GM21529 (cell line): ENCODE measurements around the gene ABHD1.
A peak's percentile ranks its signal among the peaks of the same experiment; 100 is the strongest.
"Not testable (repeated sequence)": the region's sequence is repeated elsewhere in the genome, so short reads cannot be mapped to it uniquely, and the experiment has no call there.

Source experiments
- ATAC-seq: cut with Tn5 transposase; IDR thresholded peaks from one replicate; pipeline ENCODE4 v1.9.1; 2021; ENCODE audit not compliant: unreplicated experiment

The ABHD1 gene

DNA sequence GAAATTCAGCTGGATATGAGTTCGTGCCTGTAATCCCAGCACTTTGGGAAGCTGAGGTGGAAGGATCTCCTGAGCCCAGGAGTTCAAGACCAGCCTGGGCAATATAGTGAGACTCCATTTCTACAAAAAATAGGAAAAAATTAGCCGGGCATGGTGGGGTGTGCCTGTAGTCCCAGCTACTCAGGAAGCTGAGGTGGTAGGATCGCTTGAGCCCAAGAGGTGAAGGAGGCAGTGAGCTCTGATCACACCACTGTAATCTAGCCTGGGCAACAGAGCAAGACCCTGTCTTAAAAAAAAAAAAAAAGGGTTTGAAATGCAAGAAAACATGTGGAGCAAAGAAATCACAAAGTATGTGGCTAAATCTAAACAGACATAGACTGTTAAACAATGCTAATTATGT is 14.5 kb upstream of the ABHD1 start:
- ATAC-seq = no peak

DNA sequence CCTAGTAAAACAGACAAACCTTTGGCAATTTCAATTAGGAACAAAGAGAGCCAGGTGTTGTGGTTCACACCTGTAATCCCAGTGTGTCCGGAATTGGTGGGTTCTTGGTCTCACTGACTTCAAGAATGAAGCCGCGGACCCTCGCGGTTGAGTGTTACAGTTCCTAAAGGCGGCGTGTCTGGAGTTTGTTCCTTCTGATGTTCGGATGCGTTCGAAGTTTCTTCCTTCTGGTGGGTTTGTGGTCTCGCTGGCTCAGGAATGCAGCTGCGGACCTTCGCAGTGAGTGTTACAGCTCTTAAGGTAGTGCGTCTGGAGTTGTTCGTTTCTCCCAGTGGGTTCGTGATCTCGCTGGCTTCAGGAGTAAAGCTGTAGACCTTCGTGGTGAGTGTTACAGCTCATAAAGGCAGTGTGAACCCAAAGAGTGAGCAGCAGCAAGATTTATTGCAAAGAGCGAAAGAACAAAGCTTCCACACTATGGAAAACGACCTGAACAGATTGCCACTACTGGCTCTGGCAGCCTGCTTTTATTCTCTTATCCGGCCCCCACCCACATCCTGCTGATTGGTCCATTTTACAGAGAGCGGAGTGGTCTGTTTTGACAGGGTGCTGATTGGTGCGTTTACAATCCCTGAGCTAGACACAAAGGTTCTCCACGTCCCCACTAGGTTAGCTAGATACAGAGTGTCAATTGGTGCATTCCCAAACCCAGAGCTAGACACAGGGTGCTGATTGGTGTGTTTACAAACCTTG is 12.8 kb upstream of the ABHD1 start:
- ATAC-seq = not testable (repeated sequence)

DNA sequence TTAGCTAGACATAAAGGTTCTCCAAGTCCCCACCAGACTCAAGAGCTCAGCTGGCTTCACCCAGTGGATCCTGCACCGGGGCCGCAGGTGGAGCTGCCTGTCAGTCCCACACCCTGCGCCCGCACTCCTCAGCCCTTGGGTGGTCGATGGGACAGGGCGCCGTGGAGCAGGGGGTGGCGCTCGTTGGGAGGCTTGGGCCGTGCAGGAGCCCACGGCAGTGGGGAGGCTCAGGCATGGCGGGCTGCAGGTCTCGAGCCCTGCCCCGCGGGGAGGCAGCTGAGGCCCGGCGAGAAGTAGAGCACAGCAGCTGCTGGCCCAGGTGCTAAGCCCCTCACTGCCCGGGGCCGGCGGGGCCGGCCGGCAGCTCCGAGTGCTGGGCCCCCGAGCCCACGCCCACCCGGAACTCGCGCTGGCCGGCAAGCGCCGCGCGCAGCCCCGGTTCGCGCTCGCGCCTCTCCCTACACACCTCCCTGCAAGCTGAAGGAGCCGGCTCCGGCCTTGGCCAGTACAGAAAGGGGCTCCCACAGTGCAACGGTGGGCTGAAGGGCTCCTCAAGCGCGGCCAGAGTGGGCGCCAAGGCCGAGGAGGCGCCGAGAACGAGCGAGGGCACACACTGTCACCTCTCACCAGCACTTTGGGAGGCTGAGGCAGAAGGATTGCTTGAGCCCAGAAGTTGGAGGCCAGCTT is 12.1 kb upstream of the ABHD1 start:
- not testable (repeated sequence) for ATAC-seq

DNA sequence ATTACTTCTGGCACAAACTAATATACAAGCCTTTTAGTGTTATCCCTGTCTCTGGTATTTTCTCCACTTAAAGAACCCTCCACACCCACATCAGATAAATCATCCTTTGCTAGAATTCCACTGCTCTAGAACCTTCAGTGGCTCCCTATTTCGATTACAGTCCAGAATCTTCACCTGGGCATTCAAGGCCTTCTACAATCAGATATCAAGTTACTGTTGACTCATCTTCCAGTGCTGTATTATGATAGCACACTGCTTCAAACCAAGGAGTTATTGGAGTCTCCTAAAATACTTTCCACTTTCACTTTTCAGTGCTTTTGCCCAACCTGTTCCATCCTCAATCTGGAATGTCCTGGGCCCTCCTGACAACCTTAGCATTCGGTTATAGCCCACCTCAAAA is 8.1 kb upstream of the ABHD1 start:
- ATAC-seq = no peak

DNA sequence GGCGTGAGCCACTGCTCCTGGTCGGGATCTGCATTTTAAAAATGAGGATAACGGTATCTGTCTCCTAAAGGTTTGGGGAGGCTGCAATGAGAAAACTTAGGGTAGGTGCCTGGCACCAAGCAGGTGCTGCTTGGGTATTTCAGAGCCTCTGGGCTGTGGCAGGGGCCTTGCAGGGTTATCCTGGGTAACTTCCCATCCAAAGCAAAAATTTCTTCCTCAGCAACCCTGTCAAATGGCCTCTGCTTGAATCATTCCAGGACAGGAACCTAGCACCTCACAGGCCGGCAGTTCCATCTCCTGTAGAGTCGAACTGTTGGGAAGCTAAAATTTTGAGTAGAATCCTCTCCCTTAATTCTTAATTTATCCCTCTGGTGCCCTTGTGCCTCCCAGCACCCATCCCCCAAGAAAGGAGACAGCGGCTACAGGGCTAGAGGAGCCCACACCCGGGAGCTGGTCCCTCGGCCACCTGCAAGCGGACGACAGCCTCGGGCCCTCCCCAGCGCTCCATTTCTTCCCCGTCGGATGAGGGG is 5.6 kb upstream of the ABHD1 start:
- ATAC-seq = no peak

DNA sequence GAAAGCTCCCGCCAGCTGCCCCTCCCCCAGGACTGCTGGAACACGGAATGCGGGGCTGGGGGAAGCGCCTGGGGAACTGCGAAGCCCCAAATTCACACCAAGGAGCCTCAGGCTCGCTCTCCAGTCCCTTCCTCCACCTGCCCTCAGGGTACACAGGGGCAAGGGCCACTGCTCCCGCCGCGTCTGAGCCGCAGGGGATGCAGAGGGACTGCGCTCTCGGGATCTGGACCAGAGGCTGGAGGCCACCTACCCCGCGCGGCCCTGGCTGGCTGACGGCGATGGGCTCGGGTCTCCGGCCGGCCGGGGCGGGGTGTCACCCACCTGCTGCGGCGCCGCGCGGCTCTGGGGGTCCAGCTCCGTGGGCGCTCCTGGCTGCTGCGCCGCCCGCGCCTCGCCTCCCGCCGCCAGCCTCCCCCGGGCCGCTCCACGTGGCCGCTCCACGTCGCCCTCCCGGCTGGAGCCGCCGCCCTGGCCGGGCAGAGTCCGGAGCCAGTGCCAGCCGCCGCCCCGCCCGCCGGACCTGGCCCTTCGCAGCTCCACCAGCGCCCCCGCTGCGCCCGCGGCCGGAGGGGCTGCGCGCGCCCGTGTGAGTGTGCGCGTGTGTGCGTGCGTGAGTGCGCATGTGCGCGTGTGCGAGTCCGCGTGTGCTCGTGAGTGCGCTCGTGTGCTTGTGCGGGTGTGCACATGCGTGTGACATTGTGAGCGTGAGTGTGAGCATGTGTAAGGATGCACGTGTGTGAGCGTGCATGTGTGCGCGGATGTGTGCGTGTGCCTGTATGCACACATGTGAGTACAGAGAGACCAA is 4.9 kb upstream of the ABHD1 start, which contains the start of gene CGREF1:
TSS of gene CGREF1 (minus strand) at position 604 of the 805 bp plus-strand sequence. CDS start 14,762 bp downstream, outside the sequence.
- no peak for ATAC-seq

DNA sequence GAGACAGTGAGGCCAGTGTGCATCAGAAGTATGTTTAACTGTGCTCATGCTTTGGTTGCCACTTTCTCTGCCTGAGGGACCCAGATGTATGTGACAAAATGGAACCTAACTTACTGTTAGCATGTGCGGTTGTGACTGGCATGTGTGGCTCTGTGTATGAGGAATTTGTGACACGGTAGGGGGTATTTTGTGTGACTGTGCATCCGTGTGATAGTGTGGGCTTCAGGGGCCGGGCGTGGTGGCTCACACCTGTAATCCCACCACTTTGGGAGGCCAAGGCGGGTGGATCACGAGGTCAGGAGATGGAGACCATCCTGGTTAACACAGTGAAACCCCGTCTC is 4.3 kb upstream of the ABHD1 start:
- ATAC-seq = not testable (repeated sequence)

DNA sequence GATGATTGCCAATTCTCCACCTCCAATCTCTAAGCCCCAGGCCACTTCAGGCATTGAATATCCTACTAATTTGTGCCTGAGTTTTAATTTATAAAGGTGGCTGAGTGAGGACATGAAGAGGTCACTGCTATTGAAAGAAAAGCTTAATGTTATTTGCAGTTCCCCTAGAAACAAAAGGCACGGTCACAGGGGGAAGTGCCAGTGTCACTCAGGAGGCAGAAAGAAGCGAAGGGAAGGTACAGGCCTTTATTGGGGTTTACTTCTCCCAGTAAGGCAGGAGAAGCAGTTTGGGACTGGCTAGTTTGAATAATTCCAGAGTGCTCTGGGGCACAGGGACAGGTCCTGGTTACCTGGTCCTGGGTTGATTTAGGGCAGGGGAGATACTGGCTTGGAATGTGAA is 1.7 kb upstream of the ABHD1 start:
- ATAC-seq = no peak

DNA sequence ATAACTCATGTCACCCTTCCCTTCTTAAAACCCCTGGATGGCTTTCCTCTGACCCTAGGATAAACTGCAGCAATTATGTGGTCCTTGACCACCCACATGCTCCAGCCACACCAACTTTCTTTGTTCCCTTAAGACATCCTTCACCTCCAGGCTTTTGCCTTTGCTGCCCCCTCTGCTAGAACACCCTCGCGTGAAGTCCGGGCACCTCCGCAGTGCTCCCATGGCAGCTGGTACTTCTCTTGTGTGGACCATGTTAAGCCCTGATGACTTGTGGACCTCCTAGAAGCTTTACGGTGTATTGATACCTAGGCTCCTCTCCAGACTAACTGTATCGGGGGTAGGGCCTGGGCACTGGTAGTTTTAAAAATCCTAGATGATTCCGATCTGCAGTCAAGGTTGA is 824 bp upstream of the ABHD1 start:
- no peak for ATAC-seq

DNA sequence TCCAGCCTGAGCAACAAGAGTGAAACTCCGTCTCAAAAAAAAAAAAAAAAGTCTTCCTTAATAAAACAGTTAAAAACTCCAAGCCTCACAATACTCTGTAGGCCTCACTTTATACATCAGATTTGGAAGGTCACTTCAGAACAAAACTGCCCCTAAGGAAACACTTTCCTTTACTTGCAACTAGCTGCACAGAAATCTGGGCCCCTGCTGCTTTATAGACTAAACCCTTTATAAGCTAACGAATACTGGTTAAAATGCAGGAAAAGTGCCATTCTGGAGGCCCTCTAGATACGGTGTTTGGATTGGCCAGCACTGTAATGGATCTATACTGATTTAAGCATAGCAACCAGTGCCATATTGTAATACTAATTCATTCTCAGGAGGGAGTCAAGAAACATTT is 1.5 kb downstream of the ABHD1 start:
- no peak for ATAC-seq

DNA sequence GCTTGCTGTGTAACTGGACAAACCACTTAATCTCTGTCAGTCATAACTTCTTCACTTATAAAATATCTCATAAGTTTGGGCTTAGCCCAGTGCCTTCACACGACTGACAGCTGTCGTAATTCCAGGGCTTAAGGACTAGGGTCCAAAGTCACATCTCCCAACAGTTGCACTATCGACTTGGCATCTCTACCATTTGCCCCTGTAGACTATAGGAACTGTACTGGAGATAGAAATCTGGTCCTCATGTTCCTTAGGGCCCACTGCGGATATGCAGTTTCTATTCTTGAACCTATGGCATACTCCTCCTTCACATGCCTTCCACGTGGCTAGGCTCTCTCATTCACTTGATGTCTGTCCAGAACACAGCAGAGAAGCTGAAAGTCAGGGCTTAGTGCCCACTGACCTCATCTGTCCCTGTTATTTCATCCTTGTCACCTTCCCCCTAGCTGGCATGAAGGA is 2.7 kb downstream of the ABHD1 start:
- no peak for ATAC-seq

DNA sequence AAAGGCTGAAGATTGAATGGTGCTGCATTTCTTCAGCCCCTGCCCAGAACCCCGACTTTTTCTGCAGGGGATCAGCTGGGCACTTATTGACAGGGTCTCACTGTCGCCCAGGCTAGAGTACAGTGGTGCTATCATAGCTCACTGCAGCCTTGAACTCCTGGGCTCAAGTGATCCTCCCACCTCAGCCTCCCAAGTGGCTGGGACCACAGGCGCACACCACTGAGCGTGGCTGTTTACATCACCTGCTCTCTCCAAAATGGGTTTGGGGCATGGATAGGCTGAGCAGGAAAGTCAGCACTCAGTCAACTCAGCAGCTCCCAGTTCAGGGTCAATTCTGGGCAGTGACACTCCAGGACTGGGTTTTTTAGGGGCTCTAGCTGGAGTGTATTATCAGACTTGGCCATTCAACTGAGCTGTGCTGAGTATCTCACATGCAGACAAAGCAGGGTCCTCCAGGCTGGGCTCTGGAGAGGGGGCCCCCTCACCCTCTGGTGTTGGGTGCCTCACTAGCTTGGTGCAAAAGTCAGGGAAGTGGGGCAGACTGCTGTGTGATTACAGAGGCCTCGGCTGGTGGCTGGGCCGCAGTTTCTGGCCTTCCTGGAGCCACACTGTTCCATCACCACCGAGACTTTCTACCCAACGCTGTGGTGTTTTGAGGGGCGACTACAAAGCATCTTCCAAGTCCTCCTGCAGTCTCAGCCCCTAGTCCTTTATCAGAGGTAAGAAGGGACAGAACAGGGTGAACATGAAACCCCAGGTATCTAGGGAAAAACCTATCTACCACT is 4.5 kb downstream of the ABHD1 start:
- no peak for ATAC-seq

DNA sequence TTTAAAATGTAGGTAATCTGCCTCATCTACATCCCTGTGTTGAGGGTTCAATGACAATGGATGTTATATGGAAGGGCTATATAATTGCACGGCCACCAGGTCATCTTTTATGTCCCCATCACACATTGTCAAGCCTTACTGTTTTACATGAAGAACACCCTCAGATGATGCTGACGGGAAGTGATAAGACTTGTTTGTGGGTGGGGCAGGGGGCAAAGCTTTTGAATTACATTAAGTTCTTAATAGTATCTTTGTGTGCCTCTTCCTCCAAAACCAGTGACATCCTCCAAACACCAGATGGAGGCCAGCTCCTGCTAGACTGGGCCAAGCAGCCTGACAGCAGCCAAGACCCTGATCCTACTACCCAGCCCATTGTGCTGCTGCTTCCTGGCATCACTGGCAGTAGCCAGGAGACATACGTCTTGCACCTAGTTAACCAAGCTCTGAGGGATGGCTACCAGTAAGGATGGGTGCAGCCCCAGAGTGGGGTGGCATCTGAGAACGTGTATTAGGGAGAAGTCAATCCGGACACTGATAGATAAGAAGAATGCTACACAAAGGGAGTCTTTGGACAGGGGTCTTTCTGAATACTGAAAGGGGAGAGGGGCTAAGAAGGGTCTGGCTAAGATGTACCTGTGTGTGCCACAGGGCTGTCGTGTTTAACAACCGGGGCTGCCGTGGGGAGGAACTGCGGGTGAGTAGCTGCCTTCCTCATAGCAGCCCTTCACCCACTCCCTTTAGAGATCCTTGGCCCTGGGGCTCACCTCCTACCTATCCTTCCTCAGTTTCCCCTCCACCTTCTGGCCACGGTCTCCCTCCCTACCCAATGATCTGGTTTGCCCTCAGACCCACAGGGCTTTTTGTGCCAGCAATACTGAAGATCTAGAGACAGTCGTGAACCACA is 5.3 kb downstream of the ABHD1 start:
- no peak for ATAC-seq

DNA sequence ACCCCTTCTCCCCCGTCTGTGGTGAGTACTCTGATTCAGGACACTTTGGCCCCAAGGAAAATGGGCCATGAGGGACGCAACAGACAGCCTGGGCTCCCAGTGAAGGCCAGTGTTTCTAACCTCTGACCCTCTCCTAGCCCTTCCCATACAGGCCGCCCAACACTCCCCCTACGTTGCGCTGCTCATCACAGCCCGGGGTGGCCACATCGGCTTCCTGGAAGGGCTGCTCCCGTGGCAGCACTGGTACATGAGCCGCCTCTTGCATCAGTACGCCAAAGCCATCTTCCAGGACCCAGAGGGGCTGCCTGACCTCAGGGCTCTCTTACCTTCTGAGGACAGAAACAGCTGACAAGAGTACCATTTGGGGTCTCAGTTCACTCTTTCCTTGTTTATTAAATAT is 6.8 kb downstream of the ABHD1 start:
- no peak for ATAC-seq

DNA sequence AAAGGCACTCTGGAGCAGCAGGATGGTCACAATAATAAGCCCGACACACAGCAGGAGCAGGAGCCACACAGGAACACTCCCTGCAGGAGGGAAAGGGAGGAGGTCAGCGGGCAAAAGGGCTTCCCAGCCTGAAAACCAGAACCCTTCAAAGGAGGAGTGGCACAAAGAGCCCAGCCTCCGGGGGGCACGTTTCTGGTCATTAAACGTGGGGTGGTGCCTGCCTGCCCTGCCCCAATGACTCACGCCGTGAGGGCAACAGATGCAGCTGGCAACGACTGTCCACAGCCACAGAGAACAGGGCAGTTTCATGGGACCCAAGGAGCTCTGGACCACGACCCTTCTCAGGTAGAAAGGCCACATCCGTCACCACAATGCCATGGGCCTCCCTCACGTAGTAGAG is 7.8 kb downstream of the ABHD1 start:
- ATAC-seq = no peak

DNA sequence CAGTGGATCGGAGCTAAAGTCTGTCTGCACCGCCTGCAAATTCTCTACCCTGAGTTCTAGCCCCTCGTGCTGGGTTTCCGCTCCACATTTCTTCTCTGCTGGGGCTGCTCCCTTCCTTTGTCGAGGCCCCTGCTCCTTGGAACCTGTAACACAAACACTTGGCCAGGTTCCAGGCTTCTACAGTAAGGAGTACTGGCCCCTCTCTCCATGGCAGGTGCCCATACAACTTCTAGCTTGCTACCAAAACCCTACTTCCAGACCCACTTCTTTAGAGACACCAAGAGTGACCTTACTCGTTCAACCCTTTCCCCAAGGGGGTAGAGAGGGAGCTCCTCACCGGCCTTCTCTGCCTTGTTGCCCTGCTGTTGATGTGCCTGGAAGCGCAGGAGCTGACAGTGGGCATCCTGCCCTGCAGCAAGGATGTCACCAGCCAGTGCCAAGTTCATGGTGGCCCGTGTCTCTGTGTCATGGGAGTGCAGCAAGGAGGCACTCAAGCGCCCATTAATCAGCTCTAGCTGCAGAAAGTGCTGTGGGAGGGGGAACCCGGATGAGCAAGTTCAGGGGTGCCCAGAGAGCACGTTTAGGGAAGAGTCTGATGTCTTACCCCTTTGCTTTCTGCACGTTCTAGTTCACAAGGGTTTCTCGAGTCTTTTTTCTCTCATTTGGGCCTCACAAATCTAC is 9.7 kb downstream of the ABHD1 start:
- ATAC-seq = no peak

DNA sequence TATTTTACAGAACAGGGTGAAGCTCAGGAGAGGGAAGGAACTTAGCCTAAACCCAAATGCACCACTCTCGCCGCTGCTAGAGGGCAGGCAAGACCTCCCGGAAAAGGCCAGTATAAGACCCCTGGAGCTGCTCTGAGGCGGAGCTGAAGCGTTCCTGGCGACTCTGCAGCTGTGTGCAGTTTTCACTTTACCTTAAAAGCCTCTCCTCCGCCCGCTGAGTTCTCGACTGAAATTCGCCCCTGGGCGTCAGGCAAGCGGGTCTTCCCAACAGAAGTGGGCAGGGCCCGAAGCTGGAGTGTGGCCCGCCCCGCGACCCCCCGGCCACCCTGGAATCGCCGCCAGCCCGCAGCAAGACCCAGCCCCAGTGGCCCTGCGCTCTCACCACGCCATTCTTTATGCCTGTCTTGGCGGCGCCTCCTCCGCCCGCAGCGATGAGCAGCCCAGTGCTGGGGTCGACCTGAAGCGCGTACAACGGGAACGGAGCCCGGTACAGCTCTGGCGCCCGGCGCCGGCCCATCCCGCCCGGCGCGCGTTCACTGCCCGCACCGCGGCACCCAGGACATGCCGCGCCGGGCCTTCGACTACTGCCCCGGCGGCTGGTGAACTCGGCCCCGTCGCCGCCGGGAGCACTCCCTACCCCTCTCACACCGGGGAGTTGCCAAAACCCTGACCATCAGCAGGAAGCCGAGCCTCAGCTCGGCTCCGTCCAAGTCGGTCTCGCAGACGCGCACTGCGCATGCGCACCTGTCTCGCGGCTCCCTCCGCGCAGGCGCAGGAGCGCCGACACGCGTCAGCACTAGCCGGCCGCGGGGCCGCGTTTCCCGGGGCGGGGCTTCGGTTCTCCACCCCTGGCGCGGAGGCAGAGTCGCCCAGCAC is 10.5 kb downstream of the ABHD1 start, which contains the start of gene PREB:
TSS of gene PREB (minus strand) at position 732 of the 876 bp plus-strand sequence. CDS start at position 517, 215 bp downstream.
- peak; percentile 85 for ATAC-seq
